Mucosa of stomach (tissue), 1 donor: ENCODE data around the gene HLA-DMB.
A peak's percentile ranks its signal among the peaks of the same experiment; 100 is the strongest.

Source experiments
- H3K27me3 ChIP-seq: one replicate; pipeline ENCODE4 v1.7.0; 2013; ENCODE audit warnings: mild to moderate bottlenecking, low read length; ENCODE audit not compliant: control insufficient read depth, insufficient read depth
- H3K36me3 ChIP-seq: one replicate; pipeline ENCODE4 v1.7.0; 2013; ENCODE audit warnings: low read length; ENCODE audit not compliant: control insufficient read depth, insufficient read depth
- H3K4me1 ChIP-seq: one replicate; pipeline ENCODE4 v1.7.0; 2013; ENCODE audit warnings: mild to moderate bottlenecking, low read length; ENCODE audit not compliant: control insufficient read depth, insufficient read depth
- H3K4me3 ChIP-seq: one replicate; pipeline ENCODE4 v1.7.0; 2013; ENCODE audit warnings: low read length
- H3K9ac ChIP-seq: one replicate; pipeline ENCODE4 v1.7.0; 2013; ENCODE audit warnings: mild to moderate bottlenecking, low read length, moderate library complexity
- H3K9me3 ChIP-seq: one replicate; pipeline ENCODE4 v1.7.0; 2013; ENCODE audit warnings: mild to moderate bottlenecking, low read length, moderate library complexity; ENCODE audit not compliant: control insufficient read depth
- donor health status: Pancreatic carcinoma.

The HLA-DMB gene

DNA sequence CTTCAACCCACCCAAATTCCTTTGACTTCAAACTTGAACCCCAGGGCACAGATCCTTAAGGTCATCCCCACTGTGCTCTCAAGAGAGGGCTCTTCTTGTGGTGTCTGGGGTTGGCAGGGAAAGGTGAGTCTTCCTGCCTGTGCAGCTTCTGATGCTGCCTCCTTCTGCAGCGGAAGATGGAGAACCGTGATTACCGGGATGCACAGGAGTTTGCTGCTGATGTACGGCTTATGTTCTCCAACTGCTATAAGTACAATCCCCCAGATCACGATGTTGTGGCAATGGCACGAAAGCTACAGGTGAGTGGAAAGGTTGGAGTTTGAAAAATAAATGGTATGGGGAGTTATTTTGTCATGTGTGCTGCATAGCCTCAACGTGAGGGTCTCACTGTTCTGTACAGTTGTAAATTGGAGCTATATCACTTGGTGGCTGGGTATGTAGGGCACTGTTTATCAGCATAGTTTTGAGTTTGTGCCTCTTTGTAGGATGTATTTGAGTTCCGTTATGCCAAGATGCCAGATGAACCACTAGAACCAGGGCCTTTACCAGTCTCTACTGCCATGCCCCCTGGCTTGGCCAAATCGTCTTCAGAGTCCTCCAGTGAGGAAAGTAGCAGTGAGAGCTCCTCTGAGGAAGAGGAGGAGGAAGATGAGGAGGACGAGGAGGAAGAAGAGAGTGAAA, 36.6 kb upstream of the HLA-DMB start:
- Histone ChIP-seq H3K9me3 (no peaks in the 10 kb centered on the region), H3K36me3 (peaks cover 52% of the 10 kb centered on the region), H3K4me3 (no peak overlapping the region), H3K9ac (no peak overlapping the region), H3K27me3 (no peaks in the 10 kb centered on the region), H3K4me1 (peaks cover 59% of the 10 kb centered on the region)

DNA sequence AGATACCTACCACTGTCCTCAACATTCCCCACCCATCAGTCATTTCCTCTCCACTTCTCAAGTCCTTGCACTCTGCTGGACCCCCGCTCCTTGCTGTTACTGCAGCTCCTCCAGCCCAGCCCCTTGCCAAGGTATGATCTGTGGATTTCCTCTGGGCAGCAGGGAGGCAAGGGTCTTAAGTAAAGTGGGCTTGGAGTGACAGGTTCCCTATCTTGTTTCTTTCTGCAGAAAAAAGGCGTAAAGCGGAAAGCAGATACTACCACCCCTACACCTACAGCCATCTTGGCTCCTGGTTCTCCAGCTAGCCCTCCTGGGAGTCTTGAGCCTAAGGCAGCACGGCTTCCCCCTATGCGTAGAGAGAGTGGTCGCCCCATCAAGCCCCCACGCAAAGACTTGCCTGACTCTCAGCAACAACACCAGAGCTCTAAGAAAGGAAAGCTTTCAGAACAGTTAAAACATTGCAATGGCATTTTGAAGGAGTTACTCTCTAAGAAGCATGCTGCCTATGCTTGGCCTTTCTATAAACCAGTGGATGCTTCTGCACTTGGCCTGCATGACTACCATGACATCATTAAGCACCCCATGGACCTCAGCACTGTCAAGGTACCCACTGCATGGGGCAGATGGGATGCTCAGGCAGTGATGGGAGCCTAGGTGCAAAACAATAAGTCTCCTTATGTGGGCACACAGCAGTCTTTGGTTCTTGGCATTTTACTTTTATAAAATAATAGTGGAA, 35.7 kb upstream of the HLA-DMB start:
- no peak overlapping the region for H3K4me3 ChIP-seq
- peaks cover 54% of the 10 kb centered on the region for H3K36me3 ChIP-seq
- no peaks in the 10 kb centered on the region for H3K27me3 ChIP-seq
- no peaks in the 10 kb centered on the region for H3K9me3 ChIP-seq
- H3K9ac ChIP-seq, result no peak overlapping the region
- peaks cover 52% of the 10 kb centered on the region for H3K4me1 ChIP-seq

- H3K9me3 ChIP-seq, result no peaks in the 10 kb centered on the region
These were observed 35.1 kb upstream of the HLA-DMB start for GRCh38 chr6:32975886-32976285.

GRCh38 chr6:32974541-32975308, 33.9 kb upstream of the HLA-DMB start:
- no peaks in the 10 kb centered on the region for H3K27me3 ChIP-seq
- peak overlapping the region; percentile 82 for H3K4me3 ChIP-seq
- peak overlapping the region; percentile 81 for H3K9ac ChIP-seq
- H3K4me1 ChIP-seq, result peaks cover 41% of the 10 kb centered on the region
- H3K9me3 ChIP-seq, result no peaks in the 10 kb centered on the region
- H3K36me3 ChIP-seq, result peaks cover 41% of the 10 kb centered on the region

More at GRCh38 chr6:32975886-32976285, 35.1 kb upstream of the HLA-DMB start:
- H3K4me1 ChIP-seq, result peaks cover 52% of the 10 kb centered on the region
- H3K4me3 ChIP-seq, result no peak overlapping the region
- H3K9ac ChIP-seq, result no peak overlapping the region
- peaks cover 53% of the 10 kb centered on the region for H3K36me3 ChIP-seq
- H3K27me3 ChIP-seq, result no peaks in the 10 kb centered on the region

DNA sequence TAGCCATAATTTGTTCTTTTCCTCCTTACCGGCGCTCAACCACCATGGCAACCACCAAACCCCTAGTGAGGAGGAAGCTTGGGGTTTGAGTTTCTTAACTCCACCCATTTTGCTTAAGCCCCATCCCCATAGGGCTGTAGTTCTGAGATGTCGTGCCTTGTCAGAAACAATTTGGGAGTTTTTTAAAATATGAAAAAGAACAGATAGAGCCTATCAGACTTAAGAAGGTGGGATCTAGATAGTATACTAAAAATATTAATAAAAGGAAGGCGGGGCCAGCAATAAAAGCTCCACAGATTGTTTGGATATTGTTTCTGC, 33.1 kb upstream of the HLA-DMB start:
- Histone ChIP-seq H3K27me3 (no peaks in the 10 kb centered on the region), H3K9ac (peak overlapping the region; percentile 81), H3K4me3 (peak overlapping the region; percentile 82), H3K36me3 (peaks cover 38% of the 10 kb centered on the region), H3K9me3 (no peaks in the 10 kb centered on the region), H3K4me1 (peaks cover 46% of the 10 kb centered on the region)

- Histone ChIP-seq H3K36me3 (peaks cover 35% of the 10 kb centered on the region), H3K4me1 (peaks cover 43% of the 10 kb centered on the region), H3K27me3 (no peaks in the 10 kb centered on the region), H3K4me3 (peak overlapping the region; percentile 82), H3K9me3 (no peaks in the 10 kb centered on the region), H3K9ac (peak overlapping the region; percentile 81)
These were observed 32.6 kb upstream of the HLA-DMB start for GRCh38 chr6:32973144-32974015.

- peak overlapping the region; percentile 82 for H3K4me3 ChIP-seq
- peaks cover 27% of the 10 kb centered on the region for H3K36me3 ChIP-seq
- peaks cover 34% of the 10 kb centered on the region for H3K4me1 ChIP-seq
- peak overlapping the region; percentile 81 for H3K9ac ChIP-seq
- H3K9me3 ChIP-seq, result no peaks in the 10 kb centered on the region
- no peaks in the 10 kb centered on the region for H3K27me3 ChIP-seq
These were observed 31.7 kb upstream of the HLA-DMB start for GRCh38 chr6:32972353-32973143.

DNA sequence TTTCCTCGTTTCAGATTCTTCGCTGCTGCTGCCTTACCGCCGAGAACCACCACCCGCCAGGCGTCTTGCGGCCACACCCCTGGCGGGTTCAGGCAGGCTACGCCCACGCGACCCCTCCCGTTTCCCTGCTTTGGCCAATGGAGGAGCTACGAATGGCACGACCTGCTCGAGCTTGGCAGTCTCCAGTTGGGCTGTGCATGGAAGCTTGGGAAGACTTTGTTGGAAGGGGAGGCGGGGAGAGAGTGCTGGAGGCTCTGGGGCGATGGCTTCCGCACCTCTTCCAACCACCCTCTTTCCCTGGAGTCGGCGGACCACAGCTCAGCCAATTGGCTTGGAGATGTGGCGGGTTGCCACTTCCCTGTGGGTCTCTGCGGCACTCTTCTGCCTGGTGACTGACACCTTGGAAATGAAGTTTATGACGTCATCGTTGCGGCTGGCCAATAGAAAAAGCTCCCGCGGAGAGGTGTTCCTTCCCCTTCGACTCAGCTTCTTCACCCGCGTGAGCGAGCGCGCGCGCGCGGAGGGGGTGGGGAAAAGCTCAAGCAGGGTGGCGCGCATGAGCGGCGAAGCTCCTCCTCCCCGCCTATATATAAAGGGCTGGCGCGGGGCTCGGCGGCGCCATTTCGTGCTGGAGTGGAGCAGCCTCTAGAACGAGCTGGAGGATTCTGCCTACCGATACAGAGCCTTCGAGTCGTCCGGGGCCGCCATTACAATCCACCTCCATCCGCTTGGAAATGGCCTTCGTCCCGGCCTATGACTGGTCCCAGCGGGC, 30.9 kb upstream of the HLA-DMB start:
- H3K9me3 ChIP-seq, result no peaks in the 10 kb centered on the region
- peaks cover 25% of the 10 kb centered on the region for H3K36me3 ChIP-seq
- peaks cover 34% of the 10 kb centered on the region for H3K4me1 ChIP-seq
- H3K4me3 ChIP-seq, result peak overlapping the region; percentile 82
- H3K27me3 ChIP-seq, result no peaks in the 10 kb centered on the region
- peak overlapping the region; percentile 99 for H3K9ac ChIP-seq

DNA sequence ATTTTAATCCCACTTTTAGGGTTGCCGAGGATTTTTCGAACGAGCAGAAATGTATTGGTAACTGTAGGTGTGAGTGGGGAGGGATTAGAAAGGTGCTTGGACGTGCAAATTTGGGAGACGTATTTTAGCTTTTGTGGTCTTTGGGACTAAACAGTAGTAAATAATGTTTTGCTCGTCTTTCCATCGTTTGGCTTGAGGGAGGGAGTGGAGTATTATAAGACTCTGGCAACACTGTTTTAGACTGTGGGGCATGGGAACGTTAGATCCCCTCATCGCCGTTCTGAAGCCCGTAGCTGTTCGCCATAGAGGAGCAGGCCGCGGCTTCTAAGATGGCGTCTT, 30.4 kb upstream of the HLA-DMB start:
- Histone ChIP-seq H3K4me3 (peak overlapping the region; percentile 77), H3K9ac (peak overlapping the region; percentile 99), H3K27me3 (no peaks in the 10 kb centered on the region), H3K36me3 (peaks cover 25% of the 10 kb centered on the region), H3K4me1 (peaks cover 30% of the 10 kb centered on the region), H3K9me3 (no peaks in the 10 kb centered on the region)

GRCh38 chr6:32970413-32971241, 29.8 kb upstream of the HLA-DMB start:
- Histone ChIP-seq H3K4me3 (peak overlapping the region; percentile 90), H3K4me1 (peaks cover 24% of the 10 kb centered on the region), H3K9me3 (no peaks in the 10 kb centered on the region), H3K9ac (peak overlapping the region; percentile 99), H3K36me3 (peaks cover 25% of the 10 kb centered on the region), H3K27me3 (no peaks in the 10 kb centered on the region)
